Endodermal cell (in vitro differentiated cells): ENCODE measurements around the gene LYL1. TPM values are rescaled to one million over a fixed set of nuclear protein-coding genes. Genes with fewer than 3 reads are reported as not detected.

Experiments
- DNase-seq: peaks from one replicate; pipeline ENCODE4 v3.0.0-alpha.2; 2017
- H3K27ac ChIP-seq: 2 replicates; pipeline ENCODE4 v1.5.1; 2013; ENCODE audit warnings: mild to moderate bottlenecking, low read depth, low read length, moderate library complexity
- H3K27me3 ChIP-seq: 2 replicates; pipeline ENCODE4 v1.6.1; 2013; ENCODE audit warnings: mild to moderate bottlenecking, low read length, moderate library complexity; ENCODE audit not compliant: insufficient read depth, control insufficient read depth, poor library complexity, severe bottlenecking
- H3K36me3 ChIP-seq: 2 replicates; pipeline ENCODE4 v1.7.0; 2013; ENCODE audit warnings: mild to moderate bottlenecking, low read length, moderate library complexity; ENCODE audit not compliant: control insufficient read depth, insufficient read depth
- H3K4me1 ChIP-seq: one replicate; pipeline ENCODE4 v1.7.0; 2013; ENCODE audit warnings: low read length; ENCODE audit not compliant: control insufficient read depth, insufficient read depth
- H3K4me3 ChIP-seq: 2 replicates; pipeline ENCODE4 v1.5.1; 2013; ENCODE audit warnings: mild to moderate bottlenecking, low read length, moderate library complexity
- H3K9ac ChIP-seq: 2 replicates; pipeline ENCODE4 v1.6.1; 2013; ENCODE audit warnings: mild to moderate bottlenecking, low read length, moderate library complexity; ENCODE audit not compliant: poor library complexity, severe bottlenecking; ENCODE audit errors: extremely low read depth
- H3K9me3 ChIP-seq: 2 replicates; pipeline ENCODE4 v1.6.1; 2013; ENCODE audit warnings: mild to moderate bottlenecking, low read length, moderate library complexity; ENCODE audit not compliant: control insufficient read depth
- H3K27ac Mint-ChIP-seq: 2 replicates; pipeline ENCODE4 v1.8.0; 2020; ENCODE audit warnings: mixed read lengths
- H3K27me3 Mint-ChIP-seq: 2 replicates; pipeline ENCODE4 v1.8.0; 2021; ENCODE audit warnings: mild to moderate bottlenecking, mixed read lengths; ENCODE audit not compliant: insufficient read depth
- H3K36me3 Mint-ChIP-seq: 2 replicates; pipeline ENCODE4 v1.8.0; 2020; ENCODE audit warnings: low read depth, mixed read lengths
- H3K4me1 Mint-ChIP-seq: 2 replicates; pipeline ENCODE4 v1.8.0; 2020; ENCODE audit warnings: mixed read lengths
- H3K4me3 Mint-ChIP-seq: 2 replicates; pipeline ENCODE4 v1.8.0; 2020; ENCODE audit warnings: mild to moderate bottlenecking, moderate library complexity, mixed read lengths
- H3K9me3 Mint-ChIP-seq: 2 replicates; pipeline ENCODE4 v1.8.0; 2020; ENCODE audit warnings: mild to moderate bottlenecking, mixed read lengths
- WGBS, 2 experiments: methylation state at CpG; one replicate each; pipeline versions ENCODE4 v1.1.5 to v1.1.7; 2013; ENCODE audit warnings: missing lambda C conversion rate in 2 of 2, mixed read lengths in 1 of 2; ENCODE audit not compliant: insufficient coverage in 1 of 2, insufficient read length in 1 of 2; 5-methylcytosine and 5-hydroxymethylcytosine counted together
- total RNA-seq, 2 donors: library from RNA; stranded (reverse); fragmentation: NEBNext Ultra II Directional in 1 of 2; extraction: Animal tissue kit (Norgen Biotek cat#: 25700) in 1 of 2; gene quantifications; 2 replicates in 1 of 2; 3 replicates in 1 of 2; pipeline ENCODE4 v1.2.1, GENCODE V29; 2021
- TF ChIP-seq, protein P1 (sequence below): fragments of 200-600 bp; sonication (generic); conservative IDR thresholded peaks from 2 replicates; pipeline ENCODE4 v1.5.0; 2021; ENCODE audit warnings: antibody characterized with exemption, mild to moderate bottlenecking

LYL1 gene
- total RNA-seq, 2 donors from 2014 or later = 1.9 to 2.0 TPM

DNA sequence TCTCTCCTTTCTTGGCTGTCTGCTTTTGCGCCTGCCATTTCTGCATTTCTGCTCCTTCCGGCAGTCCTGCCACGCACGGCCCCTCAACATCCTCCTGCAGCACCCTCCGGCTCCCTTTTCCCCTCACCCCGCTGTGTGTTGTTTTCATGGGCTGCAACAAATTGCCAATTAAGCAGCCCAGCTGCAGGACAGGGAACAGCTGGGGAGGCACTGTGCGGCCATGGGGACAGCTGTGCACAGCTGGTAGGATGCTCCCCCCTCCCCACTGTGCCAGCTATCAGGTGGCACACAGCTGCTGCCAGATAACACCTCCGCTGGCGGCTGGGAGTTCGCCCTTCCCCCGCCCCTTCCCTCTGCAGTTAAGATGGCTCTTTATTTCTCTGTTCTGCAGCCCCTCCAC lies 25.4 kb downstream of the LYL1 start:
- no peak for DNase-seq
- TF ChIP-seq, protein P1, sequence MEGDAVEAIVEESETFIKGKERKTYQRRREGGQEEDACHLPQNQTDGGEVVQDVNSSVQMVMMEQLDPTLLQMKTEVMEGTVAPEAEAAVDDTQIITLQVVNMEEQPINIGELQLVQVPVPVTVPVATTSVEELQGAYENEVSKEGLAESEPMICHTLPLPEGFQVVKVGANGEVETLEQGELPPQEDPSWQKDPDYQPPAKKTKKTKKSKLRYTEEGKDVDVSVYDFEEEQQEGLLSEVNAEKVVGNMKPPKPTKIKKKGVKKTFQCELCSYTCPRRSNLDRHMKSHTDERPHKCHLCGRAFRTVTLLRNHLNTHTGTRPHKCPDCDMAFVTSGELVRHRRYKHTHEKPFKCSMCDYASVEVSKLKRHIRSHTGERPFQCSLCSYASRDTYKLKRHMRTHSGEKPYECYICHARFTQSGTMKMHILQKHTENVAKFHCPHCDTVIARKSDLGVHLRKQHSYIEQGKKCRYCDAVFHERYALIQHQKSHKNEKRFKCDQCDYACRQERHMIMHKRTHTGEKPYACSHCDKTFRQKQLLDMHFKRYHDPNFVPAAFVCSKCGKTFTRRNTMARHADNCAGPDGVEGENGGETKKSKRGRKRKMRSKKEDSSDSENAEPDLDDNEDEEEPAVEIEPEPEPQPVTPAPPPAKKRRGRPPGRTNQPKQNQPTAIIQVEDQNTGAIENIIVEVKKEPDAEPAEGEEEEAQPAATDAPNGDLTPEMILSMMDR = no peak
- Histone ChIP-seq H3K9ac (no peak overlapping the region), H3K4me1 (peaks cover 10% of the 10 kb centered on the region), H3K4me3 (no peak overlapping the region), H3K9me3 (no peaks in the 10 kb centered on the region), H3K27ac (no peak overlapping the region), H3K27me3 (no peaks in the 10 kb centered on the region), H3K36me3 (no peaks in the 10 kb centered on the region)
- Mint-ChIP-seq H3K27ac (no peak overlapping the region), H3K4me1 (peaks cover 26% of the 10 kb centered on the region), H3K36me3 (no peaks in the 10 kb centered on the region), H3K4me3 (no peak overlapping the region), H3K27me3 (peaks cover 42% of the 10 kb centered on the region), H3K9me3 (no peaks in the 10 kb centered on the region)
- 68 to 84% methylated on average over 6 to 11 of the region's 11 CpGs for WGBS, 2 experiments

DNA sequence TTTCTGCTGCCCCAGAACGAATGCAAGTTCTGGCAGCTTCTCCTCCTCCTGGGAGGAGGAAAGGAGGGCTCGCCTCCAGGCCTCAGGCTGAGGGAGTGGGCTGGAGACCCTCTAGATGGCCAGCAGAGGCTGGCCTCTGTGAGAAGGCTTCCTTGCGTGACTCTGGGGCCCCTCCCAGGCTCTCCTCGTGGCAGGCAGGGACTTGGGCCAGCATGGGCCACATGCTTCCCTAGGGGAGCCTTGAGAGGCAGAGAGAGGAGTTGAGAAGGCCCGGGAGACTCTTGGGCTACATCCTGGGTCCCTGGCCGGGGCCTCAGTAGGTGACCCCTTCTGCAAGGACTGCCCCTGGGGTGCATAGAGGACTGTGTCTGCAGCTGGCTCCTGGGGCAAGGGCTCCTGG lies 25.9 kb downstream of the LYL1 start:
- no peaks in the 10 kb centered on the region for H3K36me3 ChIP-seq
- H3K4me1 ChIP-seq = peaks cover 10% of the 10 kb centered on the region
- H3K9me3 Mint-ChIP-seq = no peaks in the 10 kb centered on the region
- no peak overlapping the region for H3K4me3 Mint-ChIP-seq
- no peak for DNase-seq
- H3K4me1 Mint-ChIP-seq = peaks cover 22% of the 10 kb centered on the region
- H3K27me3 Mint-ChIP-seq = peaks cover 43% of the 10 kb centered on the region
- no peak overlapping the region for H3K27ac Mint-ChIP-seq
- no peak overlapping the region for H3K4me3 ChIP-seq
- no peaks in the 10 kb centered on the region for H3K27me3 ChIP-seq
- H3K27ac ChIP-seq = no peak overlapping the region
- no peaks in the 10 kb centered on the region for H3K9me3 ChIP-seq
- no peak overlapping the region for H3K9ac ChIP-seq
- TF ChIP-seq, protein P1 = no peak
- no peaks in the 10 kb centered on the region for H3K36me3 Mint-ChIP-seq
- 80 to 92% methylated on average over 2 to 6 of the region's 6 CpGs for WGBS, 2 experiments

DNA sequence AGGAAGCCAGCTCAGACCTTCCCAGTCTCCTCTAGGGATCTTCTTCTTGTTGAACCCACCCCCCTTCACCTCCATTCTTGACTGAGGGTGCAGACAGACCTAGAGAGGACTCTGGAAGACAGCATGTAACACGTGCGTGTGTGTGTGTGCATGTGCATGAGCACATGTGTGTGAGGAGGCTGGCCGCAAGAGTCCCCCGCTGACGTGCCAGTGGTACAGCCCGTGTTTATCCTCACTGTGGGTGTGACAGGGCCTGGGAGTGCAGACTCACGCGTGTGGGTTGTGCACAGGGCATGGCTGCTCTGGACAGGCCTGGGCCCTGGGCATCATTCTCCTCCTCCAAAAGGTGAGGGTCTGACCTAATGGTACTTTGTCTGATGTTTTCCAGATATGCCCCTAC lies 26.3 kb downstream of the LYL1 start:
- Histone ChIP-seq H3K27ac (no peak overlapping the region), H3K4me3 (no peak overlapping the region), H3K36me3 (no peaks in the 10 kb centered on the region), H3K4me1 (peaks cover 10% of the 10 kb centered on the region), H3K9ac (no peak overlapping the region), H3K27me3 (no peaks in the 10 kb centered on the region), H3K9me3 (no peaks in the 10 kb centered on the region)
- WGBS, 2 experiments = 90 to 94% methylated on average over 8 of the region's 8 CpGs
- Mint-ChIP-seq H3K4me1 (peaks cover 22% of the 10 kb centered on the region), H3K4me3 (no peak overlapping the region), H3K36me3 (no peaks in the 10 kb centered on the region), H3K9me3 (no peaks in the 10 kb centered on the region), H3K27ac (no peak overlapping the region), H3K27me3 (peaks cover 43% of the 10 kb centered on the region)
- DNase-seq = no peak
- TF ChIP-seq, protein P1 = no peak
